Glutamatergic neuron (in vitro differentiated cells): ENCODE results near the gene ASCL2. TPM values are rescaled to one million over a fixed set of nuclear protein-coding genes. Genes with fewer than 3 reads are reported as not detected.

Source experiments
- DNase-seq: peaks from one replicate; pipeline ENCODE4 v3.0.0; 2022
- H3K27ac Mint-ChIP-seq: one replicate; pipeline ENCODE4 v1.8.0; 2020; ENCODE audit warnings: mild to moderate bottlenecking, mixed read lengths, inconsistent platforms; ENCODE audit not compliant: unreplicated experiment
- H3K27me3 Mint-ChIP-seq: one replicate; pipeline ENCODE4 v1.8.0; 2020; ENCODE audit warnings: mild to moderate bottlenecking, moderate library complexity, mixed read lengths, inconsistent platforms; ENCODE audit not compliant: unreplicated experiment
- H3K36me3 Mint-ChIP-seq: one replicate; pipeline ENCODE4 v1.8.0; 2020; ENCODE audit warnings: mild to moderate bottlenecking, mixed read lengths, inconsistent platforms; ENCODE audit not compliant: unreplicated experiment
- H3K4me1 Mint-ChIP-seq: one replicate; pipeline ENCODE4 v1.8.0; 2020; ENCODE audit warnings: mild to moderate bottlenecking, low read depth, mixed read lengths, inconsistent platforms; ENCODE audit not compliant: unreplicated experiment
- H3K4me3 Mint-ChIP-seq: one replicate; pipeline ENCODE4 v1.8.0; 2020; ENCODE audit warnings: mild to moderate bottlenecking, mixed read lengths, inconsistent platforms; ENCODE audit not compliant: unreplicated experiment
- H3K9me3 Mint-ChIP-seq: one replicate; pipeline ENCODE4 v1.8.0; 2020; ENCODE audit warnings: mild to moderate bottlenecking, moderate library complexity, mixed read lengths, inconsistent platforms; ENCODE audit not compliant: unreplicated experiment
- CTCF ChIP-seq: fragments of 200-600 bp; sonication (generic); IDR thresholded peaks from one replicate; pipeline ENCODE4 v1.5.0; 2021; ENCODE audit not compliant: partially characterized antibody, unreplicated experiment
- total RNA-seq: library from RNA; stranded (reverse); fragmentation: NEBNext Ultra II Directional; extraction: Animal tissue kit (Norgen Biotek cat#: 25700); gene quantifications from one replicate; pipeline ENCODE4 v1.2.1, GENCODE V29; 2021; ENCODE audit not compliant: unreplicated experiment

The ASCL2 gene
- total RNA-seq, 1 donor from 2014 or later, result not detected

- Mint-ChIP-seq H3K9me3 (peaks cover 10% of the 10 kb centered on the region), H3K4me3 (no peak overlapping the region), H3K27me3 (peaks cover 36% of the 10 kb centered on the region), H3K4me1 (peaks cover 2% of the 10 kb centered on the region), H3K27ac (no peak overlapping the region), H3K36me3 (peaks cover 5% of the 10 kb centered on the region)
- no peak for TF ChIP-seq CTCF
- no peak for DNase-seq
Observed at GRCh38 chr11:2271077-2271326, 614 bp upstream of the ASCL2 start.

- DNase-seq, result peak; percentile 75
- no peak for TF ChIP-seq CTCF
- Mint-ChIP-seq H3K4me1 (peaks cover 2% of the 10 kb centered on the region), H3K36me3 (peaks cover 5% of the 10 kb centered on the region), H3K4me3 (no peak overlapping the region), H3K9me3 (peaks cover 10% of the 10 kb centered on the region), H3K27ac (no peak overlapping the region), H3K27me3 (peaks cover 38% of the 10 kb centered on the region)
Observed at GRCh38 chr11:2269601-2270321, 627 bp downstream of the ASCL2 start.

DNA sequence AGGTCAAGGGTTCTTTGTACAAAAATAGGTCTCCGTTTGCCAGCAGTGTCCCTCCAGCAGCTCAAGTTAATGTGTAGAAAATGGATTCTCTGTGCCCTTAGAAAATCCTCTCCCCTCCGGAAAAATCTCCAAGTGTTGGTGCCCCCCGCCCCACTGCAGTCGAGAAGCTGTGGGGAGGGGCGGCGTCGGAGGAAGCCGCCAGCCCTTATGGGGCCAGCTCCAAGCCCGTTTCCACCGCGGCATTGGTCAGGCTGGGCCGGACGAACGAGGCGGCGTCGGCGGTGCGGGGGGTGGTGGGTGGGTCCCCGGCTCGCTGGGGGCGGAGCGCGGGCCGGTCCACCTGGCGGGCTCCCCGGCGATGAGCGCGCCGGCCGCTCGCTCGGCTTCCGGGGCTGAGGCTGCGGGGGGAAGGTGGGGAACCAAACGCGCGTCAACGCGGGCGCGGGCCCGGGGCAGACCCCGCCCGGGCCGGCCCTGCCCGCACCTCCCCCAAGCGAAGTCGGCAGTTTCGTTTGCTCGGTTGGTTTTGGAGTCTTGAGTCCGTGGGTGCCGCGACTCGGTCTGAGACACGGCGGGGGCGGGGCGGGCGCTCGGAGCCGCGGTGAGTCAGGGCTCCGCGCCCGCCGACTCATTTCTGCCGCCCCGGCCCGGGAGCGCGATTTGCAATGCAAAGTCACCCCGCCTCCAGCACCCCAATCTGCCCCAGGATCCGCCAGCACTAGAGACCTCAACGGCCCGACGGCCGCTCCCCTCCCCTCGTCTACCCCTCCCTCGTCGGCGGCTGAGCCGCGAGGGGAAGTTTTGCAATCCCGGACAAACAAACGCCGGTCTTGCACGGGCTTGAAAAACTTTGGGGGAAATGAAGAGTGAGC is 1.4 kb downstream of the ASCL2 start:
- Mint-ChIP-seq H3K4me3 (peak overlapping the region; percentile 44), H3K27ac (no peak overlapping the region), H3K4me1 (peaks cover 2% of the 10 kb centered on the region), H3K27me3 (peaks cover 35% of the 10 kb centered on the region), H3K9me3 (peaks cover 8% of the 10 kb centered on the region), H3K36me3 (peaks cover 5% of the 10 kb centered on the region)
- no peak for DNase-seq
- TF ChIP-seq CTCF, result no peak

- Mint-ChIP-seq H3K9me3 (peaks cover 6% of the 10 kb centered on the region), H3K4me3 (peak overlapping the region; percentile 44), H3K36me3 (peaks cover 1% of the 10 kb centered on the region), H3K27ac (no peak overlapping the region), H3K4me1 (peaks cover 2% of the 10 kb centered on the region), H3K27me3 (peaks cover 29% of the 10 kb centered on the region)
- no peak for TF ChIP-seq CTCF
- no peak for DNase-seq
Observed at GRCh38 chr11:2267851-2268728, 2.3 kb downstream of the ASCL2 start.
